ENCODE data around the gene MYH14.

GRCh38 chr19:50244695-50245094, 41.3 kb downstream of the MYH14 start:
- TF ChIP-seq CTCF (IDR thresholded peaks at IDR 0.05; ENCODE audit: low read depth, low read length) = no peak
- no peak for TF ChIP-seq EZH2phosphoT487 (IDR thresholded peaks at IDR 0.05; ENCODE audit: low read depth)
